Measurements from ENCODE around the gene CYFIP2. TPM values are rescaled to one million over a fixed set of nuclear protein-coding genes. Genes with fewer than 3 reads are reported as not detected.

Gene CYFIP2
- polyA plus RNA-seq, 1 donor (not counting 4 experiments of a cell fraction or from before 2014, with no cell fraction given): 0.62 TPM

DNA sequence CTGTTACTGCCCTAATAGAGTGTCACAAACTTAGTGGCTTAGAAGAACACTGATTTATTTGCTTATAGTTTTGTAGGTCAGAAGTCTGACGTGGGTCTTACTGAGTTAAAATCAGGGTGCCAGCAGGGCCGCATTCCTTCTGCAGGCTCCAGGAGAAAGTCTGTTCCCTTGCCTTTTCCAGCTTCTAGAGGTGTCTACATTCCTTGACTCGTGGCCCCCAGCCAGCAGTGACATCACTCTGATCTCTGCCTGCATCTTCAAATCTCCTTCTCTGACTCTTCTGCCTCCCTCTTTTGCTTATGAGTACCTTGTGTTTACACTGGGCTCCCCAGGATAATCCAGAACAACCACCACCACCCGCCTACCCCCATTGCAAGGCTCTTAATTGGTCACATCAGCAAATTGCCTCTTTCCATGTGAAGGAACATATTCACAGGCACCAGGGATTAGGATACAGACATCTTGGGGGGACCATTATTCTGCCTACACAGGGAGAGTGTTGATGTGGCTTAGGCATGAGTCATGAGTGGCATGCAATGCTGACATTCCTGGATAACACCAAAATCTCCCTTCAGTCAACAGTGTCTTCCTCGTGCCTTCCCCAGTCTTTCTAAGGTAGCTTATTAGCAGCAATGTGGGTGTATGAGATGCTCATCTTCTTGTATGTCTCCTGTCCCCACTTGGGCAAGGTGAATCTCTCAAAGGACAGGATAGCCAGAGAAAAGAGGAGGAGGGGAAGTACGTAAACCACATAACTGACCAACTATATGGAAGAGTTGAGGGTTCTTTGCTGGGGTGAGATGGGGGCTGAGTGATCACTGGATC lies 24.4 kb downstream of the CYFIP2 start:
- dilution Hi-C loops (cut with MboI; ENCODE audit: extremely low pct_ligation_motif_present, low sequenced_read_pairs): no loop called here
- Histone ChIP-seq H3K27me3 (ENCODE audit: control insufficient read depth, extremely low read depth, insufficient read depth, low read length) (no peaks in the 10 kb centered on the region), H3K27ac (ENCODE audit: control insufficient read depth, insufficient read depth, low read length) (no peak overlapping the region), H2AFZ (ENCODE audit: control insufficient read depth, low read length) (no peak overlapping the region), H3K4me2 (ENCODE audit: control insufficient read depth, extremely low read depth, insufficient read depth, low read depth, low read length) (no peak overlapping the region), H3K79me2 (ENCODE audit: control insufficient read depth, insufficient read depth, low read length) (no peaks in the 10 kb centered on the region), H3K9ac (ENCODE audit: control insufficient read depth, extremely low read depth, insufficient read depth, low read length) (no peak overlapping the region), H3K9me1 (ENCODE audit: control insufficient read depth, extremely low read depth, insufficient read depth, low read length) (no peaks in the 10 kb centered on the region), H3K36me3 (ENCODE audit: control insufficient read depth in 2 of 2, extremely low read depth in 1 of 2, insufficient read depth in 2 of 2, low read length in 2 of 2) (no peaks in the 10 kb centered on the region), H4K20me1 (ENCODE audit: control insufficient read depth, extremely low read depth, insufficient read depth, low read length) (no peaks in the 10 kb centered on the region), H3K4me1 (ENCODE audit: control insufficient read depth, extremely low read depth, insufficient read depth, low read length) (no peaks in the 10 kb centered on the region), H3K4me3 (ENCODE audit: control insufficient read depth in 2 of 3, extremely low read depth in 1 of 3, insufficient read depth in 2 of 3, low read depth in 1 of 3, low read length in 3 of 3) (no peak overlapping the region), H3K9me3 (ENCODE audit: control insufficient read depth, low read depth, low read length) (no peaks in the 10 kb centered on the region)
- no peak for FAIRE-seq
- no peak for TF ChIP-seq EZH2 (IDR thresholded peaks at IDR 0.05; ENCODE audit: low read length)
- TF ChIP-seq, protein P1, sequence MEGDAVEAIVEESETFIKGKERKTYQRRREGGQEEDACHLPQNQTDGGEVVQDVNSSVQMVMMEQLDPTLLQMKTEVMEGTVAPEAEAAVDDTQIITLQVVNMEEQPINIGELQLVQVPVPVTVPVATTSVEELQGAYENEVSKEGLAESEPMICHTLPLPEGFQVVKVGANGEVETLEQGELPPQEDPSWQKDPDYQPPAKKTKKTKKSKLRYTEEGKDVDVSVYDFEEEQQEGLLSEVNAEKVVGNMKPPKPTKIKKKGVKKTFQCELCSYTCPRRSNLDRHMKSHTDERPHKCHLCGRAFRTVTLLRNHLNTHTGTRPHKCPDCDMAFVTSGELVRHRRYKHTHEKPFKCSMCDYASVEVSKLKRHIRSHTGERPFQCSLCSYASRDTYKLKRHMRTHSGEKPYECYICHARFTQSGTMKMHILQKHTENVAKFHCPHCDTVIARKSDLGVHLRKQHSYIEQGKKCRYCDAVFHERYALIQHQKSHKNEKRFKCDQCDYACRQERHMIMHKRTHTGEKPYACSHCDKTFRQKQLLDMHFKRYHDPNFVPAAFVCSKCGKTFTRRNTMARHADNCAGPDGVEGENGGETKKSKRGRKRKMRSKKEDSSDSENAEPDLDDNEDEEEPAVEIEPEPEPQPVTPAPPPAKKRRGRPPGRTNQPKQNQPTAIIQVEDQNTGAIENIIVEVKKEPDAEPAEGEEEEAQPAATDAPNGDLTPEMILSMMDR (optimal IDR thresholded peaks at IDR 0.05 in 1 of 3, IDR thresholded peaks at IDR 0.05 in 1 of 3, conservative IDR thresholded peaks at IDR 0.05 in 1 of 3; ENCODE audit: extremely low read depth in 1 of 3, insufficient read depth in 2 of 3, low read length in 3 of 3): no peak
- DNase-seq (ENCODE audit: low read depth, low spot score): no peak

DNA sequence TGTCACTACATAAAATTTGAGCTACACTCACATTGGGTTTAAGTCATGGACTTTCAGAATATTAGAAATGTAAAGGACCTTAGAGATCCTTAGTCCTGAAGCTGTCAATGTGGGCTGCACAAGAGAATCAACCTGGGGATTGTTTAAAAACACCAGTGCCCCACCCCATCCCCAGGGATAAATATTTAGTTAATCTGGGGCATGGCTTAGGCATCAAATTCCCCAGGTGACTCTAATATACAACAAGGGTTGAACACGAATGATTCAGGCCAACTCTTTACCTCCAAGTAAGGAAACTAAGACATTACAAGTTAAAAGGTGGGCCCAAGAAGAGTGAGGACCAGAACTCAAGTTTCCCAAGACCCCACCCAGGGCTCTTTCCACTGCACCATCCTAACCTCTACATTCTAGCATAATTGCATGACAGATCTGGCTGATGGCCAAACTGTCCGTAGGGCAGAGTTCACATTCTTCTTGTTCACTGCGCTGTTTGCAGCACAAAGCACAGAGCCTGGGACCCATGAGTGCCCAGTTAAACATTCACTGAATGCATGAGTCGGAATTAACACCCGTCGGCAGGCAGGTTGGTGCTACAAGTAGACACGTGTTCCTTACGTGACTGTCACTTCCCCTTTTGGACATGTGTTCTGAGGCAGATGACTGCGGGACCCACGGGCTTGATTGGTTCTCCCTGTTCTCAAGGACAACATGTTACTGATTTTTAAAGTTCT lies 25.2 kb downstream of the CYFIP2 start:
- H3K9me3 ChIP-seq (ENCODE audit: control insufficient read depth, low read depth, low read length): no peaks in the 10 kb centered on the region
- FAIRE-seq: no peak
- H3K9ac ChIP-seq (ENCODE audit: control insufficient read depth, extremely low read depth, insufficient read depth, low read length): no peak overlapping the region
- no peaks in the 10 kb centered on the region for H3K36me3 ChIP-seq (ENCODE audit: control insufficient read depth in 2 of 2, extremely low read depth in 1 of 2, insufficient read depth in 2 of 2, low read length in 2 of 2)
- H3K4me3 ChIP-seq (ENCODE audit: control insufficient read depth in 2 of 3, extremely low read depth in 1 of 3, insufficient read depth in 2 of 3, low read depth in 1 of 3, low read length in 3 of 3): no peak overlapping the region
- H3K79me2 ChIP-seq (ENCODE audit: control insufficient read depth, insufficient read depth, low read length): no peaks in the 10 kb centered on the region
- H3K4me2 ChIP-seq (ENCODE audit: control insufficient read depth, extremely low read depth, insufficient read depth, low read depth, low read length): no peak overlapping the region
- no peak for DNase-seq (ENCODE audit: low read depth, low spot score)
- no peak overlapping the region for H2AFZ ChIP-seq (ENCODE audit: control insufficient read depth, low read length)
- H3K9me1 ChIP-seq (ENCODE audit: control insufficient read depth, extremely low read depth, insufficient read depth, low read length): no peaks in the 10 kb centered on the region
- H3K27me3 ChIP-seq (ENCODE audit: control insufficient read depth, extremely low read depth, insufficient read depth, low read length): no peaks in the 10 kb centered on the region
- no peaks in the 10 kb centered on the region for H3K4me1 ChIP-seq (ENCODE audit: control insufficient read depth, extremely low read depth, insufficient read depth, low read length)
- TF ChIP-seq, protein P1 (optimal IDR thresholded peaks at IDR 0.05 in 1 of 3, IDR thresholded peaks at IDR 0.05 in 1 of 3, conservative IDR thresholded peaks at IDR 0.05 in 1 of 3; ENCODE audit: extremely low read depth in 1 of 3, insufficient read depth in 2 of 3, low read length in 3 of 3): no peak
- TF ChIP-seq EZH2 (IDR thresholded peaks at IDR 0.05; ENCODE audit: low read length): no peak
- dilution Hi-C loops (cut with MboI; ENCODE audit: extremely low pct_ligation_motif_present, low sequenced_read_pairs): no loop called here
- H3K27ac ChIP-seq (ENCODE audit: control insufficient read depth, insufficient read depth, low read length): no peak overlapping the region
- H4K20me1 ChIP-seq (ENCODE audit: control insufficient read depth, extremely low read depth, insufficient read depth, low read length): no peaks in the 10 kb centered on the region
